Activated CD4-positive, alpha-beta T cell treated with anti-CD3 and anti-CD28 coated beads, Interleukin-2, amount 10 ng/mL, durations not matched to agents 7 days and 5 days (primary cell): ENCODE data around the gene PLCB2. TPM values are rescaled to one million over a fixed set of nuclear protein-coding genes. Genes with fewer than 3 reads are reported as not detected.

Source experiments
- CTCF ChIA-PET: fragments of 350-600 bp; sonication (Branson Sonifier 250); formaldehyde crosslinking; loops from one replicate; lab custom pipeline; 2021; ENCODE audit warnings: antibody characterized with exemption; lab: Charles Lee
- POLR2A ChIA-PET: fragments of 350-600 bp; sonication (Branson Sonifier 250); formaldehyde crosslinking; loops from one replicate; lab custom pipeline; 2021; ENCODE audit warnings: antibody characterized with exemption; lab: Charles Lee
- DNase-seq: peaks from one replicate; pipeline ENCODE4 v3.0.0-alpha.2; 2020
- H3K27ac Mint-ChIP-seq: one replicate; pipeline ENCODE4 v1.8.0; 2021; ENCODE audit warnings: mild to moderate bottlenecking, moderate library complexity, mixed read lengths
- H3K27me3 Mint-ChIP-seq: one replicate; pipeline ENCODE4 v1.8.0; 2021; ENCODE audit warnings: mixed read lengths
- H3K36me3 Mint-ChIP-seq: one replicate; pipeline ENCODE4 v1.8.0; 2021; ENCODE audit warnings: low read depth, mixed read lengths
- H3K4me1 Mint-ChIP-seq: one replicate; pipeline ENCODE4 v1.8.0; 2021; ENCODE audit warnings: mixed read lengths
- H3K4me3 Mint-ChIP-seq: one replicate; pipeline ENCODE4 v1.8.0; 2021; ENCODE audit warnings: mild to moderate bottlenecking, moderate library complexity, mixed read lengths
- H3K9me3 Mint-ChIP-seq: one replicate; pipeline ENCODE4 v1.8.0; 2021; ENCODE audit warnings: mixed read lengths
- total RNA-seq, 2 experiments: library from RNA; stranded (reverse); gene quantifications; one replicate each; pipeline ENCODE4 v1.2.3, GENCODE V29; 2021

Gene PLCB2
- total RNA-seq, 2 experiments from 2014 or later, result 195 to 196 TPM

DNA sequence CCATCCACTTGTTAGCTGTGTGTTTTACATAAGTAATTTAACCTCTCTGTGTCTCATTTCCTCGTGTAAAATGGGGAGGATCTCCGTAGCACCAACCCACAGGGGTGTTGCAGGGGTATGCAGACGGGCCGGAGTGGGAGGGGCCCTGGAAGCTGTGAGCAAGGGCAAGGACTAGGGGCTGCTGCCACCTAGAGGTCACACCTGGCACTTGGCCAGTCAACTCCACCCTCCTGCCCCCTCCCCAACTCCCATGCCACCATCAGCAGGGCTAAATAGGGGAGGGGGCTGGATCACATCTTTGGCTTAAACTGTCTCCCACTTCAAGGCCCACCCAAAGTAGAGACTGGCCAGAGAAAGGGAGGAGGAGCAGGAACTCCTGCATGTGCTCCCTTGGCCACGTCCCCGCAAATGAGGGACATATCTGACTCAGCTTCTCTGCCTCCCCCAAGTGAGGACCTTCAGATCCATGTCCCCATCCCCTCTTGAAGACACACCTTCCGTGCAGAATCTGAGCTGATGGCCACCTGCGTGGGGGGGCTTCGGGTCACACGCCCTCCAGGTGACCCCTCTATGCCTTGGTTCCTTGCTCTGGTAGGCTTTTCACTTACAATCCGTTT lies 30.4 kb upstream of the PLCB2 start:
- Mint-ChIP-seq H3K27ac (peak overlapping the region; percentile 15), H3K4me3 (no peak overlapping the region), H3K9me3 (no peaks in the 10 kb centered on the region), H3K36me3 (no peaks in the 10 kb centered on the region), H3K4me1 (peaks cover 24% of the 10 kb centered on the region), H3K27me3 (no peaks in the 10 kb centered on the region)
- ChIA-PET POLR2A (no interaction called here), CTCF (interaction anchor here (0.7 to 6.0 kb wide), 28 partner anchors 9 to 99 kb away, joined by 3 to 78 read pairs (median 4); partner anchors contain the start of genes DISP2, INAFM2, IVD and KNSTRN)
- peak; percentile 82 for DNase-seq

DNA sequence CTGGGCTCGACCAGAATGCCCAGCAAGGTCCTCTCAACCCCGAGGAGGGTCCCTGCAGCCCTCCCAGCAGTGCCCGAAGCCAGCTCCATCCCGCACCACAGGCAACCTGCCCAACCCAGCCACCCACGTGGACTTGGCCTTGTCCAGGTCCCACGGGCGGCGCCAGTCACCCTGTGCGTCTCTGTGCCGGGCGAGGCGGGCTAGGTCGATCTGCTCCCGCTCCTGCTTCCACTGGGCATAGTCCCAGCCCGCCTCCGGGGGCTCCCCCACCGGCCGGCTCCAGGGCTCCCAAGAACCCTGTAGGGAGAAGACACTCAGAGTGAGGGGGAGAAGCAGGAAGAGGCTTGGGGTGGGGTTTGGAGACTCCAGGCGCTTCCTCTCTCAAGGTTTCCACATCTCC lies 29.9 kb upstream of the PLCB2 start:
- peak overlapping the region; percentile 15 for H3K27ac Mint-ChIP-seq
- ChIA-PET CTCF (interaction anchor here (0.7 to 6.0 kb wide), 27 partner anchors 9 to 100 kb away, joined by 3 to 78 read pairs (median 4); partner anchors contain the start of genes DISP2, INAFM2, IVD and KNSTRN), POLR2A (no interaction called here)
- no peaks in the 10 kb centered on the region for H3K27me3 Mint-ChIP-seq
- no peak overlapping the region for H3K4me3 Mint-ChIP-seq
- no peak for DNase-seq
- no peaks in the 10 kb centered on the region for H3K9me3 Mint-ChIP-seq
- H3K4me1 Mint-ChIP-seq, result peaks cover 28% of the 10 kb centered on the region
- H3K36me3 Mint-ChIP-seq, result no peaks in the 10 kb centered on the region

DNA sequence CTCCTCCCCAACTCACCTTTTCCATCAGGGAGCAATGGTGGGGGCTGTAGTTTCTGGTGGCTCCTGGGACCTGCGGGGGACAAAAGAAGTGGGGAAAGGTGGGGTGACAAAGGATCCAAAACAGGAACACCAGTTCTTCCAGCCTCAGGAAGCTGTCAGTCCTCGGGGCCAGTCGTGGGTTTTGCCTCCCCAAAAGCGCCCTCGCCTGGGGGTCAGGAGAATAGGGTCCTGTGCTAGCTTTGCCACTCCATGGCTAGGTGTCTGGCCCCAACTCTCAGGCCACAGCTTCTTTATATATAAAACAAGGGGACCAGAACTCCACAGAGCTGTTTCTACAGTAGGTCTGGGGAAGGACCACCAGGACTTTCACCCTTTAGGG lies 29.0 kb upstream of the PLCB2 start:
- Mint-ChIP-seq H3K9me3 (no peaks in the 10 kb centered on the region), H3K4me1 (peaks cover 30% of the 10 kb centered on the region), H3K27ac (peak overlapping the region; percentile 12), H3K36me3 (no peaks in the 10 kb centered on the region), H3K4me3 (no peak overlapping the region), H3K27me3 (no peaks in the 10 kb centered on the region)
- ChIA-PET CTCF (interaction anchor here (0.9 to 6.0 kb wide), 14 partner anchors 8 to 110 kb away, joined by 3 to 78 read pairs (median 6); partner anchors contain the start of genes BAHD1, INAFM2, KNSTRN and PLCB2), POLR2A (no interaction called here)
- DNase-seq, result no peak

- Mint-ChIP-seq H3K4me3 (no peak overlapping the region), H3K4me1 (peaks cover 30% of the 10 kb centered on the region), H3K27ac (peak overlapping the region; percentile 70), H3K9me3 (no peaks in the 10 kb centered on the region), H3K27me3 (no peaks in the 10 kb centered on the region), H3K36me3 (no peaks in the 10 kb centered on the region)
- ChIA-PET POLR2A (no interaction called here), CTCF (interaction anchor here (0.9 to 6.0 kb wide), 12 partner anchors 9 to 109 kb away, joined by 3 to 78 read pairs (median 5); partner anchors contain the start of genes BAHD1, INAFM2, KNSTRN and PLCB2)
- DNase-seq, result no peak
Observed at GRCh38 chr15:40335938-40336743, 28.4 kb upstream of the PLCB2 start.

- no peak for DNase-seq
- CTCF ChIA-PET, result interaction anchor here (1.4 to 6.0 kb wide), 5 partner anchors 8 to 87 kb away, joined by 5 to 78 read pairs (median 20); partner anchors contain the start of gene INAFM2
- H3K36me3 Mint-ChIP-seq, result no peaks in the 10 kb centered on the region
- peaks cover 30% of the 10 kb centered on the region for H3K4me1 Mint-ChIP-seq
- peak overlapping the region; percentile 70 for H3K27ac Mint-ChIP-seq
- H3K9me3 Mint-ChIP-seq, result no peaks in the 10 kb centered on the region
- POLR2A ChIA-PET, result no interaction called here
- H3K27me3 Mint-ChIP-seq, result no peaks in the 10 kb centered on the region
- no peak overlapping the region for H3K4me3 Mint-ChIP-seq
Observed at GRCh38 chr15:40334941-40335795, 27.4 kb upstream of the PLCB2 start.

DNA sequence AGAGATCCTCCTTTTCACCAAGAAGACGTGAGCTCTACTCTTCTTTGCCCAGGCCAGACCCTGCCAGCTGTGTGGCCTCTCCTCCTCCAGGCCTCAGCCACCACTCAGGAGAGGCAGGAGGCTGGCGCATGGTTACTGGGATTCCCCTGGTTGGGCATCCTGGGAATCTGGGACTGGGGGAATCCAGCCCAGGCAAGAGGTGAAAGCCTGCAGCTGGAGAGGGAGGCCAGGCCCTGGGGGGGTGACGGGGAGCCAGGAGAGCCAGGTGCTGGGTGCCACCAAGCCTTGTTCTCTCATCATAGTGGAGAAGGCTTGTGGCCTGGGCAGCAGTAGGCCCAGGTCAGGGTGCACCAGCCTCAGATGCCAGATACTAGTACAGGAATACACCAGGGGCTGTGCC lies 26.8 kb upstream of the PLCB2 start:
- H3K36me3 Mint-ChIP-seq, result no peaks in the 10 kb centered on the region
- H3K27me3 Mint-ChIP-seq, result no peaks in the 10 kb centered on the region
- H3K27ac Mint-ChIP-seq, result no peak overlapping the region
- POLR2A ChIA-PET, result interaction anchor here (1.1 kb wide), 1 partner anchor 12 kb away, joined by 3 read pairs; no protein-coding TSS in a partner anchor
- no peak overlapping the region for H3K4me3 Mint-ChIP-seq
- H3K4me1 Mint-ChIP-seq, result peaks cover 30% of the 10 kb centered on the region
- no peak for DNase-seq
- CTCF ChIA-PET, result interaction anchor here (0.8 to 2.0 kb wide), 4 partner anchors 9 to 87 kb away, joined by 3 to 15 read pairs (median 5); no protein-coding TSS in a partner anchor
- no peaks in the 10 kb centered on the region for H3K9me3 Mint-ChIP-seq

- CTCF ChIA-PET, result interaction anchor here (0.8 to 2.0 kb wide), 4 partner anchors 9 to 14 kb away, joined by 3 to 15 read pairs (median 4); no protein-coding TSS in a partner anchor
- Mint-ChIP-seq H3K27me3 (no peaks in the 10 kb centered on the region), H3K4me3 (no peak overlapping the region), H3K9me3 (no peaks in the 10 kb centered on the region), H3K4me1 (peaks cover 31% of the 10 kb centered on the region), H3K36me3 (no peaks in the 10 kb centered on the region), H3K27ac (peak overlapping the region; percentile 77)
- POLR2A ChIA-PET, result interaction anchor here (1.1 kb wide), 1 partner anchor 11 kb away, joined by 3 read pairs; no protein-coding TSS in a partner anchor
- DNase-seq, result peak; percentile 46
Observed at GRCh38 chr15:40333922-40334492, 26.3 kb upstream of the PLCB2 start.

DNA sequence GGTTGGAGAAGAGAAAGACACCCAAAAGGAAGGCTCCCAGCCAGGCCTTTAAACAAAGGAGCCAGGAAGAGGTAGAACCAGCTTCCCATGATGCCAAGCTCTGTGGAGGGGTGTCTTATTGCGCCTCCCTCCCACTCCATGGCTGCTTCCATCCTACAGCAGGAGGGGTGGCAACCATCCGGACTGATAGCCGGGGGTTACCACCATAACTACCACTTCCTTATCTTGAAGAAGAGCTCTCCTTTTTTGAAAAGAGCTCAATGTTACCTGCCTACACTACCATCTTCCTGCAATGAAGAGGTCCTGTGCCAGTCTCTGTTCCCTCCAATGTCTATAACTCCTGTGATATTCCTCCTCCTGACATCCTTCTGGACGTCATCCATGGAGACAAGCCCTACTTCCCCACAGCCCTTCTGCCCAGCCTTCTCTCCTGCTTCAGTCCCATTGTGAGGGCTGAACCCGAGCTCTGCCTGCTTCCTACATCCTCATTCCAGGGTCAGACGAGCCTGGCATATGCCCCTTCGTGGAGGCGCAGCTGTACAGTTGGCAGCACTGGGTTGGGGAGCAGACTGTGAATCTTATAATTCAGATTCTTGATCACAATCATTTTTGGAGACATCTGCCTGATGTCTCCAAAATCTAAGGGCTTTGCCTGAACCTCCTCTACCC lies 24.5 kb upstream of the PLCB2 start:
- H3K4me3 Mint-ChIP-seq, result no peak overlapping the region
- peaks cover 34% of the 10 kb centered on the region for H3K4me1 Mint-ChIP-seq
- no peak for DNase-seq
- H3K9me3 Mint-ChIP-seq, result no peaks in the 10 kb centered on the region
- ChIA-PET CTCF (interaction anchor here (0.7 to 1.5 kb wide), 8 partner anchors 9 to 450 kb away, joined by 3 to 6 read pairs (median 4); partner anchors contain the start of gene INAFM2), POLR2A (no interaction called here)
- no peaks in the 10 kb centered on the region for H3K36me3 Mint-ChIP-seq
- no peaks in the 10 kb centered on the region for H3K27me3 Mint-ChIP-seq
- H3K27ac Mint-ChIP-seq, result no peak overlapping the region

DNA sequence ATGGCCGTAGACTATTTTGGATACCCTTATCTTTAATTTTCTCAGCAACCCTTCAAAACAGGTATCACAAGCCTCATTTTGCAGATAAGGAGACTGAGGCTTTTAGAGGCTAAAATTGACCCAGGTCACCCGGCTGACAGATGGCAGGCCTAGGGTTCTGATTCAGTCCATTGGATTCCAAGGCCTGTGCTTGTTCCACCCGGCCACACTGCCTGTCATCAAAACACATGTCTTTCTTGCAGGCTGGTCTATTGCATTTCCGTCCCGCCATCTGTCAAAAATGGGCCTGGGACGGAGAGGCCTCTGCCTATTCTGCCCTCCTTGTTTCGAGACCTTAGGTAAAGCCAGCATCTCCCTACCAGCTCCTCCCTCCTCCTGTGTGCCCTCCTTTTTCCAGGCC lies 23.9 kb upstream of the PLCB2 start:
- H3K27me3 Mint-ChIP-seq, result no peaks in the 10 kb centered on the region
- H3K4me3 Mint-ChIP-seq, result no peak overlapping the region
- no peaks in the 10 kb centered on the region for H3K9me3 Mint-ChIP-seq
- ChIA-PET POLR2A (no interaction called here), CTCF (interaction anchor here (0.6 to 1.5 kb wide), 6 partner anchors 9 to 119 kb away, joined by 3 to 5 read pairs (median 4); partner anchors contain the start of gene INAFM2)
- no peak overlapping the region for H3K27ac Mint-ChIP-seq
- no peak for DNase-seq
- H3K4me1 Mint-ChIP-seq, result peaks cover 32% of the 10 kb centered on the region
- peaks cover 2% of the 10 kb centered on the region for H3K36me3 Mint-ChIP-seq

DNA sequence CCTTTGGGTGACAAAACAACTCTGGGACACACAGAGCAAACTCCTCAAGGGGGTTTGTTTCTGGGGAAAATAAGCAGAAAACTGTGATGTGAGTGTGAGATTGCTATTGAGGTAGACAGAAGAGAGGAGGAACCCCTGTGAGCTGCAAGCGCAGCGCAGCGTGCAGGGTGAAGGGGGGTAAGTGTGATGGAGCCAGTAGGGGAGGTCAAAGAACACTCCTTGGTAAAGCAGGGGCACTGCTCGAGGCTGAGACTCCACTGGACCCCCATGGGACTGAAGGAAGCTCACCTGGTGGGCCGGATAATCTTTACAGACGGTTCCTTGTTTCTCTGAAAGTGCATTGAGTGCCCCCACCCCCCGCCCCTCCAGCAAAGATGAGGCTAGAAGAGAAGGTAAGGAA lies 23.3 kb upstream of the PLCB2 start:
- ChIA-PET CTCF (interaction anchor here (0.6 to 6.6 kb wide), 4 partner anchors 7 to 120 kb away, joined by 3 to 78 read pairs (median 4); partner anchors contain the start of genes ANKRD63 and CCDC9B), POLR2A (no interaction called here)
- Mint-ChIP-seq H3K4me3 (no peak overlapping the region), H3K4me1 (peaks cover 33% of the 10 kb centered on the region), H3K9me3 (no peaks in the 10 kb centered on the region), H3K36me3 (peaks cover 2% of the 10 kb centered on the region), H3K27me3 (no peaks in the 10 kb centered on the region), H3K27ac (no peak overlapping the region)
- DNase-seq, result no peak

GRCh38 chr15:40330368-40330836 lies 22.7 kb upstream of the PLCB2 start:
- H3K36me3 Mint-ChIP-seq, result peaks cover 2% of the 10 kb centered on the region
- H3K27ac Mint-ChIP-seq, result no peak overlapping the region
- H3K4me3 Mint-ChIP-seq, result no peak overlapping the region
- H3K27me3 Mint-ChIP-seq, result peaks cover under 1% of the 10 kb centered on the region
- CTCF ChIA-PET, result interaction anchor here (0.9 to 6.6 kb wide), 3 partner anchors 8 to 48 kb away, joined by 4 to 78 read pairs (median 5); partner anchors contain the start of genes ANKRD63 and CCDC9B
- peaks cover 30% of the 10 kb centered on the region for H3K4me1 Mint-ChIP-seq
- POLR2A ChIA-PET, result no interaction called here
- no peak for DNase-seq
- no peaks in the 10 kb centered on the region for H3K9me3 Mint-ChIP-seq
